Ovary (tissue), 9 donors: ENCODE measurements around the gene CORO1C. TPM values are rescaled to one million over a fixed set of nuclear protein-coding genes. Genes with fewer than 3 reads are reported as not detected.
"Not testable (repeated sequence)": the region's sequence is repeated elsewhere in the genome, so short reads cannot be mapped to it uniquely, and the experiment has no call there.

Experiments
- DNase-seq, 5 donors: peaks; one replicate each; pipeline ENCODE4 v3.0.0-alpha.2; 2019 to 2020
- H3K27ac ChIP-seq, 2 donors: fragments of 200-600 bp; one replicate each; pipeline versions ENCODE4 v1.5.1 to v1.8.0; 2019 to 2022
- H3K27me3 ChIP-seq: fragments of 200-600 bp; one replicate; pipeline ENCODE4 v1.8.0; 2022
- H3K36me3 ChIP-seq: fragments of 200-600 bp; sonication (generic); one replicate; pipeline ENCODE4 v1.5.1; 2019
- H3K4me1 ChIP-seq: one replicate; pipeline ENCODE4 v1.8.1; 2013; ENCODE audit warnings: mild to moderate bottlenecking, moderate library complexity; ENCODE audit not compliant: insufficient read depth
- H3K4me3 ChIP-seq: fragments of 200-600 bp; sonication (generic); one replicate; pipeline ENCODE4 v1.5.1; 2017
- H3K9me3 ChIP-seq, 2 donors: fragments of 200-600 bp in 1 of 2; sonication (generic) in 1 of 2; one replicate each; pipeline versions ENCODE4 v1.5.1 to v1.8.1; 2013 to 2019; ENCODE audit warnings: mild to moderate bottlenecking in 1 of 2, moderate library complexity in 1 of 2
- CTCF ChIP-seq, 3 donors: fragments of 450-650 bp in 2 of 3; fragments of 200-600 bp in 1 of 3; IDR thresholded peaks; one replicate each; pipeline versions ENCODE4 v1.5.1 to v1.8.0; 2016 to 2022; ENCODE audit warnings: antibody characterized with exemption in 3 of 3, mild to moderate bottlenecking in 1 of 3
- EP300 ChIP-seq: sonication (generic); formaldehyde crosslinking; IDR thresholded peaks from one replicate; pipeline ENCODE4 v1.6.1; 2017; ENCODE audit warnings: antibody characterized with exemption
- POLR2A ChIP-seq: fragments of 450-650 bp; IDR thresholded peaks from one replicate; pipeline ENCODE4 v1.6.1; 2017; ENCODE audit warnings: antibody characterized with exemption, mild to moderate bottlenecking, moderate library complexity
- WGBS, 3 donors: extraction: QIAGEN DNeasy Blood & Tissue Kit in 1 of 3; methylation state at CpG; one replicate each; pipeline versions ENCODE4 v1.1.5 to v1.1.7; 2013 to 2017; 5-methylcytosine and 5-hydroxymethylcytosine counted together
- intact Hi-C, 4 donors: fragments of 100-400 bp; cut with DNase I; formaldehyde crosslinking; loops; one replicate each; pipeline versions ENCODE4 v1.11.0 to v1.15.1; 2022 to 2023
- polyA plus RNA-seq, 2 donors: library from polyadenylated mRNA; stranded (reverse); fragments of 200-250 nt in 1 of 2; fragments of 350-450 nt in 1 of 2; fragmentation: Illumina TruSeq in 1 of 2; extraction: RNeasy Lipid Tissue Mini Kit (QIAGEN cat#74804) in 1 of 2; gene quantifications; one replicate each; pipeline ENCODE4 v1.2.3, GENCODE V29; 2013 to 2014
- total RNA-seq, 7 donors: library from RNA; depleted of rRNA in 2 of 7; stranded (reverse); fragments of >200 nt in 2 of 7; fragmentation: NEBNext Ultra II Directional in 3 of 7; extraction: Animal tissue kit (Norgen Biotek cat#: 25700) in 3 of 7; gene quantifications; one replicate each; pipeline versions ENCODE4 v1.1.0 to v1.2.4, GENCODE V29; 2016 to 2023
- donor health status: DM: no; HTN: no; CAD: no; lungs with moderate emphysema.
- donor health status: DM: no; HTN: no; CAD: no.
- donor health status: Bipolar disorder and iron deficiency.
- donor health status: DM: yes; HTN: yes; CAD: no.
- donor health status: DM: no; HTN: no; CAD: no.
- donor health status: DM: yes; HTN: yes; CAD: no.

Gene CORO1C
- total and polyA plus RNA-seq, 9 donors = 35.1 to 143 (median 113) TPM

GRCh38 chr12:108633534-108634248 lies 97.6 kb downstream of the CORO1C start, which contains the start of gene SELPLG:
SELPLG (minus strand) TSS chr12:108633894; CDS start chr12:108624307, 9,587 bp downstream.
- peak in 1 of 5 donors; percentile 31 for DNase-seq
- TF ChIP-seq EP300 = no peak
- no peak for TF ChIP-seq POLR2A
- no peak for TF ChIP-seq CTCF (IDR thresholded peaks at IDR 0.05)
- Histone ChIP-seq H3K4me1 (peaks cover 4% of the 10 kb centered on the region), H3K9me3 (no peaks in the 10 kb centered on the region), H3K27me3 (no peaks in the 10 kb centered on the region), H3K36me3 (no peaks in the 10 kb centered on the region), H3K27ac (no peak within 1 kb of the TSS), H3K4me3 (no peak within 1 kb of the TSS)
- intact Hi-C loops = no loop called here
- 76 to 80% (median 77%) methylated on average over 14 of the region's 14 CpGs for WGBS, 3 donors

GRCh38 chr12:108633081-108633533 lies 98.2 kb downstream of the CORO1C start:
- Histone ChIP-seq H3K9me3 (no peaks in the 10 kb centered on the region), H3K27ac (no peak overlapping the region), H3K4me3 (no peak overlapping the region), H3K4me1 (peaks cover 4% of the 10 kb centered on the region), H3K36me3 (no peaks in the 10 kb centered on the region), H3K27me3 (no peaks in the 10 kb centered on the region)
- peak in 1 of 5 donors; percentile 11 for DNase-seq
- 89 to 92% (median 90%) methylated on average over 7 of the region's 7 CpGs for WGBS, 3 donors
- TF ChIP-seq CTCF (IDR thresholded peaks at IDR 0.05) (no peak), POLR2A (no peak), EP300 (no peak)
- intact Hi-C loops = no loop called here

- H3K36me3 ChIP-seq, H3K4me1 ChIP-seq, intact Hi-C loops, DNase-seq, H3K27ac ChIP-seq, H3K4me3 ChIP-seq, H3K27me3 ChIP-seq, H3K9me3 ChIP-seq: not testable (repeated sequence)
- WGBS, 3 donors = 87 to 89% (median 88%) methylated on average over 4 of the region's 4 CpGs
These were observed 100.1 kb downstream of the CORO1C start for GRCh38 chr12:108631261-108631660.

GRCh38 chr12:108630481-108631207 lies 100.7 kb downstream of the CORO1C start:
- no peaks in the 10 kb centered on the region for H3K27me3 ChIP-seq
- H3K4me1 ChIP-seq = peaks cover 2% of the 10 kb centered on the region
- TF ChIP-seq EP300 (no peak), POLR2A (no peak)
- 70 to 74% (median 72%) methylated on average over 9 of the region's 9 CpGs for WGBS, 3 donors
- no peaks in the 10 kb centered on the region for H3K36me3 ChIP-seq
- intact Hi-C loops = no loop called here
- DNase-seq = peak in 1 of 5 donors; percentile 19
- H3K27ac ChIP-seq = no peak overlapping the region
- no peak overlapping the region for H3K4me3 ChIP-seq
- no peaks in the 10 kb centered on the region for H3K9me3 ChIP-seq

GRCh38 chr12:108629824-108630476 lies 101.4 kb downstream of the CORO1C start:
- Histone ChIP-seq H3K27ac (no peak overlapping the region), H3K4me1 (peaks cover 2% of the 10 kb centered on the region), H3K4me3 (no peak overlapping the region), H3K36me3 (no peaks in the 10 kb centered on the region), H3K27me3 (no peaks in the 10 kb centered on the region), H3K9me3 (no peaks in the 10 kb centered on the region)
- WGBS, 3 donors = 55 to 61% (median 58%) methylated on average over 17 of the region's 17 CpGs
- DNase-seq = peak in 1 of 5 donors; percentile 33
- intact Hi-C loops = no loop called here
- TF ChIP-seq POLR2A (no peak), CTCF (IDR thresholded peaks at IDR 0.05) (no peak), EP300 (no peak)
